Uterus (tissue), 2 donors: ENCODE measurements around the gene SPATA20.

Experiments used
- CTCF ChIP-seq, 4 experiments: fragments of 200-600 bp in 2 of 4; fragments of 450-650 bp in 2 of 4; sonication (generic) in 2 of 4; IDR thresholded peaks; one replicate each; pipeline ENCODE4 v1.5.1; 2016 to 2019; ENCODE audit warnings: antibody characterized with exemption in 4 of 4, mild to moderate bottlenecking in 2 of 4, moderate library complexity in 1 of 4
- POLR2A ChIP-seq, 2 donors: fragments of 450-650 bp; IDR thresholded peaks; one replicate each; pipeline ENCODE4 v1.6.1; 2016; ENCODE audit warnings: antibody characterized with exemption in 2 of 2, mild to moderate bottlenecking in 1 of 2, moderate library complexity in 1 of 2

- no peak for TF ChIP-seq CTCF (IDR thresholded peaks at IDR 0.05)
- no peak for TF ChIP-seq POLR2A (IDR thresholded peaks at IDR 0.05)
Observed at GRCh38 chr17:50527155-50527762, 19.7 kb upstream of the SPATA20 start.
